DMS53 treated with DMSO at 0.1 percent for 48 hours (cell line): ENCODE measurements around the gene FXR2.

Source experiments
- DNase-seq: peaks from one replicate; lab custom pipeline; 2025; ENCODE audit not compliant: unreplicated experiment; lab: John Stamatoyannopoulos, UW

Gene FXR2

GRCh38 chr17:7589204-7589868 is 25.4 kb downstream of the FXR2 start:
- peak; percentile 89 for DNase-seq

DNA sequence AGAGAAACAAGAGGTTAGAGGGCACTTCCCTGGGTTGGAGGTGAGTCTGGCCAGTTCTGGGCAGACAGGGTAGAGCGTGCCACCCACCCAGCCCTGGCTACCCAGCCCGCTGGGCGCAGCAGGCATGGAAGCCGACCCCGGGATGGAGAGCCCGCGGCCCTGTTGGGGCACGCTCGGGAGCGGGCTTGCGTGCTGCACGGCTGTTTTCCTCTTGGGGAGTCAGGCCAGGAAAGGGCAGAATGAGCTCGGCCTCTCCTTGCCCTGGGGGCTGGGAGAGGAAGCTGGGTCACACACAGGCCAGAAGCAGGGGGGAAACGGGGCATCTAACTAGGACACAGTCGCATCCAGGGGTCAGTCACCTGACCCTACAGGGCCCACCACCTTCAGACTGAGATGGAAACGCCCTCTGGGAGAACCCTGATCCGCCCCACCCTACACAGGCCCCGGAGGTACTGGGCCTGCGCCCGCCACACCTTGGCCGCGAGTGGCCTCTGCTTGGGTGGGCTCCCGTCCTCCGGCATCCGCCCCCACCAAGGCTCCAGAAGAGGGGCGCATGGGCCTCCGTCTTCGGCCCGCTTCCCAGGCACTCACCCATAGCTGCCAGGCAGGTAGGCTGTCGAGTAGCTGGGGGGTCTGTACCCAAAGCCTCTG is 26.0 kb downstream of the FXR2 start:
- DNase-seq: no peak

DNA sequence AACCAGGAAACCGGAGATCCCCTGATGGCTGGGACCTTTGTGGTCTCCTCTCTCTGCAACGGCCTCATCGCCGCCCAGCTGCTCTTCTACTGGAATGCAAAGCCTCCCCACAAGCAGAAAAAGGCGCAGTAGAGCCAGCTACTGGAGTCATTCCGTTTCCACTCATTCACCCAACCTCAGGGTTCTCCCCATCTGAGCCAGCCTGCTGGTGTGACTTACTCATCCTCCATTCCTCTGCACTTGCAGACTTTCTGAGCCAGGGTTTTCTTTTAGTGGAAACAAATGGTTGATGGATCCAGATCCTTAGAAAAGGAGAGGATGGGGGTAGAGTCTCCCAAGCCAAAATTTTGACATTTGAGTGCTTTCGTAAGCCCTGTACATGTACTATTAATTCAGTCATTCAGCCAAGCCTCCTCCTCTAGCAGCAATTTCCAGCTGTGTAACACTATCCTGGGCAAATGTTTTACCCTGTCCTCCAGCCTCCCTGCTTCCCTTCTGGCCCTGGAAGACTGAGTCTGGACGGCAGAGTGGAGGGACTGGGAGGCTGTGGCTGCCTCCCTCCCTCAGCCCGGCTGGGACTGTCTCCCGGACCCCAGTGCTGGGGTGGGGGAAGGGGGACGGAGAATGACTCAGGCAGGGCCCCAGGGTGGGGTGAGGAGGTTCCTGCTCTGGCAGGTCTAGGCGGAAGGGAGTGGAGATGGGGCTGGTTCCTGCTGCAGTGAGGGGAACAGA is 27.1 kb downstream of the FXR2 start:
- DNase-seq: no peak

DNA sequence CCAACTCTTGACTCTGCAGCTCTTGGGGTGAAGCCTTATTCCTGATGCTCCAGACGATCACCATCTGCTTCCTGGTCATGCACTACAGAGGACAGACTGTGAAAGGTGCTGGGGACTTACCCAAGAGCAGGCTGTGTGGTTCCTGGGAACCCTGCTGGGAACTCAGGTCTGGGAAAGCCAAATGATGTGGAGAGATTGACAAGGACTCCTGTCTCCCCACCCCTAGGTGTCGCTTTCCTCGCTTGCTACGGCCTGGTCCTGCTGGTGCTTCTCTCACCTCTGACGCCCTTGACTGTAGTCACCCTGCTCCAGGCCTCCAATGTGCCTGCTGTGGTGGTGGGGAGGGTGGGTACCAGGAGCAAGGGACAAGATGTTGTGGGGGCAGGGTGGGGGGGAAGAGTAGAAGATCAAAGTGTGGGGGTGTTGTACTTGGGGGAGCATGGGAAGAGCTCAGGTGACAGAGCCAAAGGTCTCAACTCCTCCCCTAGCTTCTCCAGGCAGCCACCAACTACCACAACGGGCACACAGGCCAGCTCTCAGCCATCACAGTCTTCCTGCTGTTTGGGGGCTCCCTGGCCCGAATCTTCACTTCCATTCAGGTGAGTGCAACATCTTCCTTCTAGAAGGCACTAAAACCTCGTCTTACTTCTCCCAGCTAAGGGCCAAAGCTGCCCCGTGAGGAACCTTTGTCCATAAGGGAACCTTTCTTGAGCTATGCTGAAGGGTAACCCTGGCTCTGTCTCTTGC is 27.9 kb downstream of the FXR2 start:
- no peak for DNase-seq

- peak; percentile 98 for DNase-seq
These were observed 31.2 kb downstream of the FXR2 start, which contains the start of gene MPDU1 for GRCh38 chr17:7583253-7584109. TSS of gene MPDU1 (plus strand) at chr17:7583852. CDS start at chr17:7583863, 11 bp downstream.

DNA sequence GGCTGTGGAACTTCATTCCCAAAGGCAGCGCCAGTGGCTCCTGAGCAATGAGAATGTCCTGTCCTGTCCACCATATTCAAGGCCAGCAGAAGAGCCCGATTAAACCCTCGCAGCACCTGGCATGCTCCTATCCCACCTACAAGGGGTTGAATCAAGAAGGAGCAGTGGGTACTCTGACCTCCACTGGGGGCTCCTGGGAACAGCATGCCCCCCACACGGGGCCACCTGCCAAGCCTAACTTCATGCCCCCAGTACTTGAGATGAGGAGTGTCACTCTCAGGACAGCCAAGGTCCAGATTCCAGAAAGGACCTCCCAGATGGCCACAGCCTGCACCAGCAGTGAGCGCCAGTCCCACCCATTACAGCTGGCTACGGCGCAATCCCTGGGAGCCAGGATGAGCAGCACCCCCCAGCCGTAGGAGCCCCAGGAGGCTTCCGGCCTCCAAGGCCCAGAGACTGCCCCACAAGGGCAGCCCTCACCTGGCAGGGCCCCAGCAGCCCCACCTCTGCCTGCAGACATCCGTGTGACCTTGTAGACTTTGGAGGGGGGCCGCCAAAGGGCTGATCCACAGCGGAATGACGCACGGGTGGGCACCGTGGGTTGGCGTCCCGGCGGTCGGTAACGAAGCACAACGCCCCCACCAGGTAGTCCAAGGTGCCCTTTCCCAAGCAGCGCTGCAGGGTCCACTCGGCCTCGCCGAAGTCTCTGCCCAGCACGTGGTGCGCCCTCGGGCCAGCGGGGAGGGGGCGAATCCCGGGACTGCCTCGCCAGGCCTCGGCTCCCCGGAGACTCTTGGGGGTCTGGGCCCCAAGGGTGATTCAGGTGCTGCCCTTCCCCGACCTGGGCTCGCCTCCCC is 32.1 kb downstream of the FXR2 start:
- no peak for DNase-seq

- DNase-seq: no peak
These were observed 33.8 kb downstream of the FXR2 start for GRCh38 chr17:7580604-7581575.

- DNase-seq: no peak
These were observed 34.7 kb downstream of the FXR2 start for GRCh38 chr17:7579834-7580603.

- peak; percentile 80 for DNase-seq
These were observed 35.5 kb downstream of the FXR2 start, which contains the start of gene CD68 for GRCh38 chr17:7579001-7579833. TSS of gene CD68 (plus strand) at chr17:7579638. CDS start at chr17:7579678, 40 bp downstream.

GRCh38 chr17:7577327-7578199 is 37.1 kb downstream of the FXR2 start:
- no peak for DNase-seq

DNA sequence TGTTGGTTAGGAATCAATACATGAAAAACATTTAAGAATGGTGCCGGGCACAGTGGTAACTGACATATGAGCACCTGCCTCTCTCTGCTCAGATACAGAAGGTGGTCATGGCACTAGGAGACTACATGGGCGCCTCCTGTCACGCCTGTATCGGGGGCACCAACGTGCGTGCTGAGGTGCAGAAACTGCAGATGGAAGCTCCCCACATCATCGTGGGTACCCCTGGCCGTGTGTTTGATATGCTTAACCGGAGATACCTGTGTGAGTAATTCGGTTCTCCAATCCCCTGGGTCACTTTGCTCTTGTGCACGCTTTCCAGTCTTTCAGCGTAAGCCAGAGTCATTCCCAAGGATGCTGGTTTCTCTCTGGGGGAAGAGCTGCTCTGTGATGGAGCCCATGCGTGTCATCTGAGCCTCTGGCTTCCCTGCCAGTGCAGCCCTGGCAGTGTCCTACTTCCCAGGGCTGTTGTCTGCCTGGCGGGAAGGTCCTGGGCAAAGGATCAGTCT is 38.2 kb downstream of the FXR2 start:
- DNase-seq: no peak

DNA sequence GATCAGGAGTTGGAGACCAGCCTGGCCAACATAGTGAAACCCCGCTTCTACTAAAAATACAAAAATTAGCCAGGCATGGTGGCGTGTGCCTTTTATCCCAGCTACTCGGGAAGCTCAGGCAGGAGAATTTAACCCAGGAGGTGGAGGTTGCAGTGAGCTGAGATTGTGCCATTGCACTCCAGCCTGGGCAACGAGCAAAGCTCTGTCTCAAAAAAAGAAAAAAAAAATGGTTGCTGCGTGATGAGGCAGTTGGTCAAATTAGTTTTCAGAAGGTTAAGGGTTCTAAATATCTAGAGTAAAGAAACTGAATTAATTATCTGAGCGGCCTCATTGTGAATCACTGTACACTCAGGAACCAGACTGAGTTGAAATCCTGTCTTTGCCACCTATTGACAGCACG is 38.7 kb downstream of the FXR2 start:
- no peak for DNase-seq

DNA sequence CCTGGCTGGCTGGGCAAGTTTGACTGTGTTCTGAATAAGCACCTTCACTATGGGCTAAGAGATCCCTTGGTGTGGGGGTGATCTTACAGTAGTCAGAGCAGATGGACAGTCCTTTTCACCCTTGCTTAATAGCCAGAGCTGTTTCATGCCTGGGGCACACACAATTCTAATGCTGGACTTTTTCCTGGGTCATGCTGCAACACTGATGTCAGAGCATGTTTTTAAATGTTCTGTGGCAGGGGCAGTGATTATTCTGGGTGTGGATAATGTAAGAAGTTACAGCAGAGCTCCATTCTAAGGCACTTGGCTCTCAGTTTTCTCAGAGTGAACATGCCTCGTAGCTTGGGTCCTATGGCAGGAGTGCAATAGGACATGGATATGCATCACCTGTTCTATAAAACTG is 39.2 kb downstream of the FXR2 start:
- no peak for DNase-seq

GRCh38 chr17:7574176-7574953 is 40.3 kb downstream of the FXR2 start:
- no peak for DNase-seq
